ENCODE data around the gene PI16.

DNA sequence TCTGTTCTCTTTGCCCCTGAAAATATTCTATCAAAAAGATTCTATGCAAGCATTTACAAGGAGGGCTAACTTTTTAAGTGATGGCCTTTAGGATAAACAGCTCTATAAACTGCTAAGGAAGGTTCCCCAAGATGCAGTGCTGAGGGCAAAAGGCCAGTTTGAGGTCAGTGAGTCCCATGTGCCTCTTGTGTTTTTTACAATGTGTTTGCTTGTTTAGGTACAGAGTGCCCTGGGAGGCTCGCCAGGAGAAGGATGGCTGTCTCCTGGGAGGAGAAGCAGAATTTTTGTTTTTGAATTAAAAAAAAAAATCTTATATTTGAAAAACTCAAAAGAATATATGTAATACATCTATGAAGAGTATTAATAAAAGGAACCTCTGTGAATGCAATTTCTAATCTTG, 18.7 kb downstream of the PI16 start:
- TF ChIP-seq CREB1 (IDR thresholded peaks at IDR 0.05; ENCODE audit: low read depth), result no peak
- no peak for TF ChIP-seq USF1 (IDR thresholded peaks at IDR 0.05)
- no peak for TF ChIP-seq FOXM1 (IDR thresholded peaks at IDR 0.05; ENCODE audit: borderline replicate concordance, low read depth)
- no peak for TF ChIP-seq RAD21 (IDR thresholded peaks at IDR 0.05; ENCODE audit: low read depth)
- TF ChIP-seq YY1 (IDR thresholded peaks at IDR 0.05; ENCODE audit: low read depth), result no peak
- no peak for TF ChIP-seq EP300 (IDR thresholded peaks at IDR 0.05; ENCODE audit: borderline replicate concordance)
